SU-DHL-6 (cell line): ENCODE results near the gene DLG2.

Experiments
- H2AFZ ChIP-seq: fragments of 200-600 bp; sonication (generic); 2 replicates; pipeline ENCODE4 v1.6.1; 2014; ENCODE audit warnings: low read depth, mild to moderate bottlenecking, moderate library complexity, mixed read lengths, antibody characterized with exemption, low read length; ENCODE audit not compliant: severe bottlenecking
- H3F3A ChIP-seq: fragments of 200-600 bp; shearing (Covaris generic); 2 replicates; pipeline ENCODE4 v1.6.0; 2016; ENCODE audit warnings: antibody characterized with exemption, mild to moderate bottlenecking; ENCODE audit not compliant: insufficient read depth
- H3K27ac ChIP-seq: fragments of 200-600 bp; sonication (generic); 2 replicates; pipeline ENCODE4 v1.5.1; 2016; ENCODE audit warnings: low read depth, mild to moderate bottlenecking, low read length, moderate library complexity, mixed read lengths
- H3K27me3 ChIP-seq: fragments of 200-600 bp; sonication (generic), shearing (Covaris generic); 2 replicates; pipeline ENCODE4 v1.6.0; 2014; ENCODE audit warnings: mild to moderate bottlenecking, low read length
- H3K36me3 ChIP-seq: fragments of 200-600 bp; sonication (generic); 2 replicates; pipeline ENCODE4 v1.6.1; 2014; ENCODE audit warnings: mild to moderate bottlenecking, low read length, mixed read lengths
- H3K4me2 ChIP-seq: fragments of 300-600, 200-600 bp; shearing (Covaris generic), sonication (generic); 2 replicates; pipeline ENCODE4 v1.6.0; 2014; ENCODE audit warnings: low read length, low read depth, mild to moderate bottlenecking; ENCODE audit not compliant: poor library complexity, severe bottlenecking
- H3K4me3 ChIP-seq: fragments of 200-600 bp; sonication (generic); 2 replicates; pipeline ENCODE4 v1.5.1; 2014; ENCODE audit warnings: antibody characterized with exemption, low read length, mild to moderate bottlenecking, mixed read lengths; ENCODE audit not compliant: insufficient read depth, poor library complexity, severe bottlenecking
- H3K79me2 ChIP-seq: fragments of 200-600 bp; sonication (generic); 2 replicates; pipeline ENCODE4 v1.6.1; 2014; ENCODE audit warnings: mild to moderate bottlenecking, low read length, moderate library complexity; ENCODE audit not compliant: insufficient read depth
- H3K9ac ChIP-seq: fragments of 200-600 bp; sonication (generic); 2 replicates; pipeline ENCODE4 v1.7.0; 2014; ENCODE audit warnings: mild to moderate bottlenecking, low read length
- H3K9me2 ChIP-seq: fragments of 200-600 bp; sonication (generic); replicated peaks from 2 replicates; pipeline ENCODE4 v1.6.1; 2014; ENCODE audit warnings: low read length; ENCODE audit not compliant: insufficient read depth
- H3K9me3 ChIP-seq: fragments of 200-600 bp; sonication (generic); 2 replicates; pipeline ENCODE4 v1.6.1; 2014; ENCODE audit warnings: low read length, mixed read lengths; ENCODE audit not compliant: insufficient read depth
- H4K20me1 ChIP-seq: fragments of 200-600 bp; sonication (generic); 2 replicates; pipeline ENCODE4 v1.6.1; 2014; ENCODE audit warnings: low read depth, mild to moderate bottlenecking, antibody characterized with exemption, low read length, moderate library complexity, mixed read lengths
- CTCF ChIP-seq: fragments of 200-600 bp; sonication (generic); IDR thresholded peaks from one replicate; pipeline ENCODE4 v1.5.1; 2017; ENCODE audit warnings: antibody characterized with exemption, mild to moderate bottlenecking, low read length, moderate library complexity; ENCODE audit not compliant: insufficient read depth, poor library complexity, severe bottlenecking
- EZH2phosphoT487 ChIP-seq: fragments of 200-600 bp; sonication (generic), shearing (Covaris generic); conservative IDR thresholded peaks from 2 replicates; pipeline ENCODE4 v1.6.1; 2018; ENCODE audit warnings: mild to moderate bottlenecking, antibody characterized with exemption, low read length, moderate library complexity, mixed read lengths

The DLG2 gene

DNA sequence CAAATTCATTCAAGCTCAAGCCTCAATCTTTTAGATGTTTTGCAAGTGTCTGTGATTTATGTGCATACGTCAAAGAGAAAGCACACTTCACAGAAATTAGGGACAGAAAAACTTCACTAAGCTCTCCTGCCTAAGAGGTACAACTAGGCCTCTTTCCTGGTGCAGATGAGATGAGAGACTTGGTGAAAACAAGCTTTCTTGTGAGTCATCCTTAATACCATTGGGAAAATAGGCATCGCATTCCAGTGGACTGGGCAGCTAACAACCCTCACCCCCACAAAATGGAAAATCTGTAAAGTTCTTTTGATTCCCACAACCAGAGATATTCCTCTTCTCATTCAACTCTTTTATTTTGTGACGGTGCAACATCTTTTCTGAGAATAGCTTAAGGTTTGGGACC, 1230.6 kb downstream of the DLG2 start:
- Histone ChIP-seq H4K20me1 (no peaks in the 10 kb centered on the region), H3K79me2 (no peaks in the 10 kb centered on the region), H3K4me2 (no peak overlapping the region), H3K9ac (no peak overlapping the region), H3K36me3 (no peaks in the 10 kb centered on the region), H3F3A (no peaks in the 10 kb centered on the region), H3K27ac (no peak overlapping the region), H3K4me3 (no peak overlapping the region), H2AFZ (no peak overlapping the region), H3K27me3 (no peaks in the 10 kb centered on the region), H3K9me3 (no peaks in the 10 kb centered on the region), H3K9me2 (no peaks in the 10 kb centered on the region)
- TF ChIP-seq CTCF (no peak), EZH2phosphoT487 (no peak)

- Histone ChIP-seq H3K4me2 (no peak overlapping the region), H3K27me3 (no peaks in the 10 kb centered on the region), H3K9me3 (no peaks in the 10 kb centered on the region), H2AFZ (no peak overlapping the region), H3F3A (no peaks in the 10 kb centered on the region), H3K9me2 (no peaks in the 10 kb centered on the region), H3K36me3 (no peaks in the 10 kb centered on the region), H3K79me2 (no peaks in the 10 kb centered on the region), H3K9ac (no peak overlapping the region), H3K4me3 (no peak overlapping the region), H4K20me1 (no peaks in the 10 kb centered on the region), H3K27ac (no peak overlapping the region)
- TF ChIP-seq EZH2phosphoT487 = no peak
- no peak for TF ChIP-seq CTCF
Observed at GRCh38 chr11:84390441-84391078, 1236.6 kb downstream of the DLG2 start.

DNA sequence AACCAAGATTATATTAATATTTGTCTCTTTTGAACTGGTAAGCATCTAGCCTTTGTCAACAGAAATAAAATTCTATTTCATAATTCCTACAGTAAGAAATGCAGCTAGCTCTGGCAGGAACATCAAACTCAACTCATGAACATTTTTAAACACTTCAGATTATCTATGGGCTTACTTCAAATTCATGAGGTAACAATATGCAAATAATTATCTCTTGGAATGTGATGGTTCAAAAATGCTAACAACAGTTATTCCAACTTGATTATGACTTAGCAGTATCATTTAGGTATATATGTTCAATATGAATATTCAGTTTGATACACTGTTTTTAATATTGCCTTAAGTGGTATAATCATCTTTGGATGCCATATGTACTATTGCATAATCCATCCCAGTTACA, 1237.4 kb downstream of the DLG2 start:
- H3F3A ChIP-seq = no peaks in the 10 kb centered on the region

More for the DNA sequence above, 1237.4 kb downstream of the DLG2 start:
- Histone ChIP-seq H3K27ac (no peak overlapping the region), H3K9me2 (no peaks in the 10 kb centered on the region), H3K4me2 (no peak overlapping the region), H3K27me3 (no peaks in the 10 kb centered on the region), H3K4me3 (no peak overlapping the region), H3K36me3 (no peaks in the 10 kb centered on the region), H3K79me2 (no peaks in the 10 kb centered on the region), H3K9ac (no peak overlapping the region), H4K20me1 (no peaks in the 10 kb centered on the region), H2AFZ (no peak overlapping the region), H3K9me3 (no peaks in the 10 kb centered on the region)
- TF ChIP-seq CTCF = no peak
- TF ChIP-seq EZH2phosphoT487 = no peak
